Fibroblast of gingiva (primary cell): Measurements from ENCODE around the gene QRICH1.

Experiments used
- DNase-seq: peaks from one replicate; pipeline ENCODE4 v3.0.0-alpha.2; 2011; ENCODE audit warnings: low read depth

Gene QRICH1

GRCh38 chr3:49032646-49033304 lies 61.1 kb downstream of the QRICH1 start:
- no peak for DNase-seq

- no peak for DNase-seq
Observed at GRCh38 chr3:49030321-49030720, 63.5 kb downstream of the QRICH1 start.

DNA sequence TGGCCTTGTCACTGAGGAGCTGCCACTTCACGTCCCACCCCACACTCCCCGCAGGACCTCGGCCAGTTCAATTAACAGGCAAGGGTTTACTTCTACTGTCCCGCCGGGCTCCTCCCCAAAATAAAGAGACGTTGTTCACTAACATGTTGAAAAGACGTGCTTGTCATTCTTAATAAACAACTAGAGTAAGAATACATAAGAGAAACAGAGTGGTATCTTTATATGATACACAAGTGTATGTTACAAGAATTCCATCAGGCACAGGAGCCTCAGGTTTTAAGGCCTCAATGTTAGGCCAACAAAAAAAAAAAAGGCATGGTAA lies 64.3 kb downstream of the QRICH1 start:
- no peak for DNase-seq

GRCh38 chr3:49028673-49029562 lies 65.0 kb downstream of the QRICH1 start, which contains the start of gene IMPDH2:
Gene IMPDH2, minus strand, starts transcription at chr3:49029398. Its CDS starts 48 bp downstream, at chr3:49029350.
- DNase-seq, result peak; percentile 93

DNA sequence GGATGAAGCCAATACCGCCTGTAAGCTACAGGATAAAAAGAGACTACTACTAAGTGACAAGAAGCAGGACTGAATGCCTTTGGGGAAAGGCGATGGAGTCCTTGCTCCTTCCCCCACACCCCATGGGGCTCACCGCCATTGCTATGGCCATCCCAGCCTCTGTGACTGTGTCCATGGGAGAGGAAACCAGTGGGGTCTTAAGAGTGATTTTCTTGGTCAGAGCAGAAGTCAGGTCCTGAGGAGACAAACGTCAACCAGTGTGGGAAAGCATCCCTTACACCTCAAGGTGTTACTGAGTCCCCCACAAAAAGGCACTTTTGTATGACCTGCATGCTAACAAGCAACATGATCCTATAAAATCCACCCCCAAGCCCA lies 65.6 kb downstream of the QRICH1 start:
- DNase-seq, result no peak

DNA sequence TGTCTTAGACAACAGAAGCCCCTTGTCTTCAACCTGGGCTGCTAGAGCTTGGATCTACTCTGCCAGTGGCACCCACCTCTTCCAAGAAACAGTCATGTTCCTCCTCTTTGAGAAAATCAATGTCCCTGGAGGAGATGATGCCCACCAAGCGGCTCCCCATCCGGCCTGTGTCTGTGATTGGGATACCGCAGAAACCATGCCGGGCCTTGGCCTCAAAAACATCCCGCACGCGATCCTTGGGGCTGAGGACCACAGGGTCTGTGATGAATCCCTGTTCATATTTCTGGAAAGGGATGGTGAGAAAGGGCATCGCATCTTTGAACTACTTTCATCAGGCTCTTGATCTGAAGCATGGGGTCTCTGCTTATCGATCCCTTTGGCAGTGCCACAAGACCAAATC lies 66.2 kb downstream of the QRICH1 start:
- no peak for DNase-seq

DNA sequence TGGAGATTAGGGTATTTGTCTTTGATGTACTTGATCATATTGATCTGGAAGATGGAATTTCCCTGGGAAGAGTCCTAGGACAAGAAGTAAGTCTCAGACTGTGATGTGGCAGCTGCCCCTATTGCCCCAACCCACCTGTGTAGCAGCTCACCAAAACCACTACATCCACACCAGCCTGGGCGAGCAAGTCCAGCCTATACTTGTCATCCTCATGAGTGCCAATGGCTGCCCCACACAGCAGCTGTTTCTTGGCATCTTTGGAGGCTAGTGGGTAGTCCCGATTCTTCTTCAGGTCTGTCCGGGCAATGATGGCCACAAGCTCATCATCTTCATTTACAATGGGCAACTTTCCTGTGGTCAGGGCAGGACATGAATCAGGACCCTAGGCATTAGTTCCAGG lies 67.3 kb downstream of the QRICH1 start:
- DNase-seq, result no peak

GRCh38 chr3:49025793-49026520 lies 67.9 kb downstream of the QRICH1 start:
- no peak for DNase-seq

DNA sequence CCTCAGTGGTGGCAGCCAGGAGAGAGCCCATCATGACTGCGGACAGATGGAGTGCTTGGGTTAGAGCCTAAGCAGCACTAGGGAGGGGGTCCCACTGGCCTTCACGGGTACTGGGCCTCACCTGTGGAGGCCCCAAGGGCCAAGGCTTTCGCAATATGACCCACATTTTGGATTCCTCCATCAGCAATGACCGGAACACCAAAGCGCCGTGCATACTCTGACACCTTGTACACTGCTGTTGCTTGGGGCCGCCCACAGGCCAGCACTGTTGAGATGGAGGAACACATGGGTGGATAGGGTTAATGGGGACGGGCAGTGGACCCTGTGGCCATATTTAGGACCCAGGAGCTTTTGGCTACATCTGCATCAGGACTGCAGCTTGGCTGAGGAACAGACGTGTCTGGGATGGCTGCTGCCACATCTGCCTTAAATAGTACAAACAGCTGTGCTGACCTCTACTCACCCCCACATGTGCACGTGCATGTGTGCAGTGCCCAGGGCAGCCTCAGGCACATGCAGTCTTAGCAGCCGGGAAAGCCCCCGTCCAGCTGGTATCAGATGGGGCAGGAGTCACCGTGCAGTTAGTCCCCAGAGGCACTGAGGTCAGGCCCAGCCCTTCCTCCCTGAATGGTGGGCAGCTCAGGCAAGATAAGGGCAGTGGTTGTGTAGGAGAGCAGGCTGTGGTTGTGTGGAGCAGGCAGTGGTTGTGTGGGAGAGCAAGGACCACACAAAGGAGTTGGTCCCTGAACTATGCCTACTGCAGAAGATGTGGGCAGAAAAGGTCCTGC lies 68.7 kb downstream of the QRICH1 start:
- no peak for DNase-seq

- DNase-seq, result no peak
Observed at GRCh38 chr3:49024449-49024848, 69.4 kb downstream of the QRICH1 start.

GRCh38 chr3:49023775-49024174 lies 70.1 kb downstream of the QRICH1 start:
- no peak for DNase-seq

DNA sequence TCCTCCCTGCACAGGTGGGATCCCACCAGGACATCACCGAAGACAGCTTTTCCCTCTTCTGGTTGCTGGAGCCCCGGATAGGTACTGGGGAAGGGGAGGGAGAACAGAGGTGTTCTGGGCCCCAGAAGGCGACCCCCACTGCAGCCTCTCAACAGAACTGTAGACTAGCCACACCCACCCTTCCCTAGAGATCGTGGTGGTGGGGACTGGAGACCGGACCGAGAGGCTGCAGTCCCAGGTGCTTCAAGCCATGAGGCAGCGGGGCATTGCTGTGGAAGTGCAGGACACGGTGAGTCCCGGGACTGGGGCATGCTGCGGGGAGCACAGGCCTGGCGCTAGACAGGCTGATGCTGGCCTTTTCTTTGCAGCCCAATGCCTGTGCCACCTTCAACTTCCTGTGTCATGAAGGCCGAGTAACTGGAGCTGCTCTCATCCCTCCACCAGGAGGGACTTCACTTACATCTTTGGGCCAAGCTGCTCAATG lies 71.1 kb downstream of the QRICH1 start:
- DNase-seq, result no peak

DNA sequence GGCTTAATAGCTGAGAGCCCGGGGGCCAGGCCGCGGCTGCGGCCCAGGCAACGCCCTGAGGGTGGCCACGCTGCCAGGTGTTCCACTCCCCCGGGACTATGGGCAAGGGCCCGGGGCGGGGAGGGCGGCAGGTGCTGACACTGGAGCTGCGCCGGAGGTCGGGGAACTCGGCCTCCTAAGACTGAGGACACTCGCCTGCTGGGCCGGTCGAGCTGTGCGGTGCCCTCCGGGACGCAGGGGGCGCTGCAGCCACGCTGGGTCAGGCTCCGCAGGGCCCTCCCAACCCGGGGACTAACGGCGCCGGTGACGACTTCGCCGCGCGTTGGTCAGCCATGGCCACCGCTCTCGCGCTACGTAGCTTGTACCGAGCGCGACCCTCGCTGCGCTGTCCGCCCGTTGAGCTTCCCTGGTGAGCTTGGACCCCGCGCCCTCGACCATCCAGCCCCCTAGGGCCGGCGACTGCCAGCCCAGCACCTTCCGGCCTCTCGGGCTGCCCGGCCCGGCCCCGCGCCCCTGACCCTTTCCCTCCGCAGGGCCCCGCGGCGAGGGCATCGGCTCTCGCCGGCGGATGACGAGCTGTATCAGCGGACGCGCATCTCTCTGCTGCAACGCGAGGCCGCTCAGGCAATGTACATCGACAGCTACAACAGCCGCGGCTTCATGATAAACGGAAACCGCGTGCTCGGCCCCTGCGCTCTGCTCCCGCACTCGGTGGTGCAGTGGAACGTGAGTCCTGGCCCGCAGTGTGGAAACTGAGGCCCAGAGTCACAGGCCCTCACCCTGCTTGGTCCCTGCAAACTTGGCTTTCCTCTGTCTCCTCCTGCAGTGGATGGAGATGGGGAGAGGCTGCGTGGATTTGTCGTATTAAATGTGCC lies 71.8 kb downstream of the QRICH1 start, which contains the start of gene NDUFAF3:
Gene NDUFAF3, plus strand, starts transcription at position 309 of the 875 bp plus-strand sequence. Its CDS starts 24 bp downstream, at position 333.
- DNase-seq, result peak; percentile 95

DNA sequence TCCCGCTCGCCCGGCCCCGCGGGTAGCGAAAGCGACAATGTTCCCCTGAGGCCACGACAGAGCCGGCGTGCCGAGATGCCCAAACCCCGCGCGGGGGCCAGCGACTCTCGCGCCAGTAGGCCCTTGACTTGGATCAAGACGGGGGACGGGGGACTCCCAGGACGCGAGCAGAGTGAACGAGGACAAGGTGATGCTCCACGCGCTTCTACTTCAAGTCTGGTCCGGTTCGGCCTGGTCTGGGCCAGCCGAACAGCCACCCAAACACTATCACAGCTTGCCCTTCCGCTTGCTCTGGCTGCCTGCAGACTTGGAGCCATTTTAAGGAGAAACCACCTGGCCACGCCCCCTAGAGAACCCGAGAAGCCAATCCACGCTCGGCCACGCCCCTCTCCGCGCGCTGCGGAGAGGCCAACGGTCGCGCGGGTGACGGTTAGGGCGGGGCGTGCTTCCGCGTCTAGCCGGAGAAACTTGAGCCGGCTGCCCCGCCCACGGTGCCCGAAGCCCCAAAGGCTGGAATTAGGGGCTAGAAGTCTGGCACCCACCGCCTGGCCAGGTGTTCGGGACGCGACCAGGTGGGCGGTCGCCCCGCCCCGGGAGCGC lies 72.6 kb downstream of the QRICH1 start:
- DNase-seq, result peak; percentile 97

DNA sequence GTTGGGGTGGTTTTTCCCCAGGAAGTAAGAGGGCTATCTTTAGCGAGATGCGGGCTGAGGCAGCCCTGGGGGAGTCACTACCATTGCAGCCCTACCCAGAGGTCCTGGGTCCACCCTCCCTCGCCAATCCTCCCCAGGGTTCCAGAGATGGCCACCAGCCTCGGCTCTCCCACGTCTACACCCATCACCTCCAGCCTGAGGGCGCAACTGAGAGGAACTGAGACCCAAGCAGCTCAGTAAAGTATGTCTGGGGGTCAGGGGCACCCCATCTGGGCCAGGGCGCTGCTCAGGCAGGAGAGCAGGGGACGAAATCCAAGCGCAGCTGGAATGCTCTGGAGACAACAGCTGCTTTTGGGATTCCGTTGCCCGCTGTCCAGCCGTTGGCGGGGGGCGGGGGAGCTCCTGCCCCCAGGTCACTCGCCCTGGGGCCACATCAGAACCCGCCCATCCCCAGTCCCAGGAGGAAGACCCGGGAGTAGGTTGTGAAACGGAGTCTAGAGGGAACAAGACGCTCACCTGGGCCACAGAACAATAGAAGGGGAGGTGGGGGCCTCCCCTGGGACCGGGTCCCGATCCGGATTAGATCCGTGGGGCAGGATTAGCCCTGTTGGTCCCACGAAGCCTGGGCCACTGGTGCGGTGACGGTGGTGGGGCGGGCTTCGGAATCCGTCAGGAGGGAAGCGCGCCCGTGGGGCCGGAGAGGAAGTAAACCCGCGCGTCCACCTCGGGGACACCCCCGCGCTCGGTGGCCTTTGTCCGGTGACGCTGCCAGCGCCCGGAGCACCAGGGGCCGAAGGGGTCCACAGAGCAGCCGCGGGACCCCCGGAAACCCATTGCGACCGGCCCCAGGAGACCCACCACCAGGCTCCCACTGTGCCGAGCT lies 73.3 kb downstream of the QRICH1 start:
- DNase-seq, result no peak

- peak; percentile 34 for DNase-seq
Observed at GRCh38 chr3:49019941-49020329, 73.9 kb downstream of the QRICH1 start.

DNA sequence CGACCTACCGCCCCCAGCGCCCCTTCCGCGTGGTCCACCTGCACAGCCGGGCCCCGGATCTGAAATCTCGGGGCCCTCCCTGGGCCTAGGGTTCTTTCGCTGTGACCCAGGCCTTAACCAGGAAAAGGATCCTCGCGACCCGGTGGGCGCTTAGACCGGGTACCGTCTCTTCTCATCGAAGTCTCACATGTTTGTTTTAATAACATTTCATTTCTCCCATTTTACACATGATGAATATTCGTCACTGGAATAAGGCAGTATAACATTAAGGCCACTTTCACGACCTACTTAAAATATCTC lies 75.2 kb downstream of the QRICH1 start:
- DNase-seq, result no peak

DNA sequence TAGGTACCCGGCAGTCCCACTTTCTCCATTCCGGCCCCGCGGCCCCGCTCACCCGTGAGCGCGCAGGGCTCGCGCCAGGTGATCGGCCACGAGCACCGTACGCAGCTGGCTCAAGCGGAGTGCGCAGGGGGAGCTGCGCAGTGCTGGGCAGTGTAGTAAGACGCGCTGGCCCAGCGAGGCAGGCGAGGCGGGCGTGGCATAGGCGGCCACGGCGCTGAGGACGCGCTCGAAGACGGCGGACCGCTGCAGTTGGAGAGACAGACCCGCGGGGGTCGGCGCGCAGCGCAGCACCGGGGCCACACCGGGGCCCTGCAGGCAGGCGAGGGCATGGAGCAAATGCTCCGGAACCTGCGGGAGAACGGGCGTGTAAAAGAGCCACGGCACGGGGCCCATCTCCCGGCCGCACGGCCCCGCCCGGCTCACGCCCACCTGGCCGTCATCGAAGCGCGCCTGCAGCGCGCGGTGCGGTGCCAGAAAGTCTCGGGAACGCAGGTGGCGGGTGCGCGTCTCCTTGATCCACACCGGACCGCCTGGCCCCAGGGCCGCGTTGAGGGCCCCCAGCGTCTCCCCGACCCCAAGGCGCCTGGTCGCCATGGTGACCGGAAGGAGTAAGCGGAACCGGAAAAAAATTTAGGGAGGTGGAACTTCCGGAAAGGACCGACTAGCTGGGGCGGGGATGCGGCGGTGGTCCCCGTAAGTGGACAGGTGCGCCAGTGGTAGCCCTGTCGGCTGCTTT lies 75.7 kb downstream of the QRICH1 start, which contains the start of gene DALRD3:
Gene DALRD3, minus strand, starts transcription at position 610 of the 736 bp plus-strand sequence. Its CDS starts 16 bp downstream, at position 594.
- peak; percentile 54 for DNase-seq
